ENCODE data around the gene ZNF823.
A peak's percentile ranks its signal among the peaks of the same experiment; 100 is the strongest.

The ZNF823 gene

GRCh38 chr19:11754663-11755062, 15.9 kb upstream of the ZNF823 start:
- TF ChIP-seq CTCF (IDR thresholded peaks at IDR 0.05; ENCODE audit: low read depth, low read length): no peak
- no peak overlapping the region for H3K4me3 ChIP-seq (ENCODE audit: low read depth, low read length)

- no peak overlapping the region for H3K4me3 ChIP-seq (ENCODE audit: low read depth, low read length)
- TF ChIP-seq CTCF (IDR thresholded peaks at IDR 0.05; ENCODE audit: low read depth, low read length): no peak
These were observed 13.5 kb upstream of the ZNF823 start for GRCh38 chr19:11752244-11752736.

GRCh38 chr19:11749751-11750150, 11.0 kb upstream of the ZNF823 start:
- TF ChIP-seq CTCF (IDR thresholded peaks at IDR 0.05; ENCODE audit: low read depth, low read length): no peak
- H3K4me3 ChIP-seq (ENCODE audit: low read depth, low read length): no peak overlapping the region

- H3K4me3 ChIP-seq (ENCODE audit: low read depth, low read length): no peak overlapping the region
- no peak for TF ChIP-seq CTCF (IDR thresholded peaks at IDR 0.05; ENCODE audit: low read depth, low read length)
These were observed 8.5 kb upstream of the ZNF823 start for GRCh38 chr19:11747277-11747676.

GRCh38 chr19:11745869-11746268, 7.1 kb upstream of the ZNF823 start:
- TF ChIP-seq CTCF (IDR thresholded peaks at IDR 0.05; ENCODE audit: low read depth, low read length): no peak

GRCh38 chr19:11737964-11738745, 591 bp downstream of the ZNF823 start:
- H3K4me3 ChIP-seq (ENCODE audit: low read depth, low read length): peak overlapping the region; percentile 94
- no peak for TF ChIP-seq CTCF (IDR thresholded peaks at IDR 0.05; ENCODE audit: low read depth, low read length)

More at GRCh38 chr19:11745869-11746268, 7.1 kb upstream of the ZNF823 start:
- no peak overlapping the region for H3K4me3 ChIP-seq (ENCODE audit: low read depth, low read length)

- H3K4me3 ChIP-seq (ENCODE audit: low read depth, low read length): no peak overlapping the region
- TF ChIP-seq CTCF (IDR thresholded peaks at IDR 0.05; ENCODE audit: low read depth, low read length): no peak
These were observed 2.0 kb downstream of the ZNF823 start for GRCh38 chr19:11736696-11737095.

All from WI38 (cell line).